Heart left ventricle (tissue), 13 donors: Measurements from ENCODE around the gene ZNF215.

Source experiments
- CTCF ChIP-seq, 12 donors: fragments of 200-600 bp; sonication (generic) in 4 of 12; IDR thresholded peaks; one replicate each; pipeline versions ENCODE4 v1.5.0 to v1.8.0; 2018 to 2022; ENCODE audit warnings: antibody characterized with exemption in 12 of 12, mild to moderate bottlenecking in 5 of 12
- POLR2A ChIP-seq, 2 donors: fragments of 450-650 bp; IDR thresholded peaks; one replicate each; pipeline ENCODE4 v1.6.1; 2017; ENCODE audit warnings: antibody characterized with exemption in 2 of 2, mild to moderate bottlenecking in 2 of 2, moderate library complexity in 2 of 2
- donor health status: ischemic (EF 13 %, LVEDD 7.1; RV severe dilation, severe dysfunction).
- donor health status: DM: no; HTN: yes; CAD: no.
- donor health status: DM: no; HTN: no; CAD: no.
- donor health status: ischemic (EF 25% LVEDD 6.9; RV normal size, moderate dysfunction).
- donor health status: ischemic (EF 25% LVEDD 5.7; RV mildly dilated, moderate dysfunction).
- donor health status: ischemic (EF 35%, LVEDD 5.7; RV mildly dilated, moderate dysfunction).
- donor health status: nonischemic (EF 11% LVEDD 7.7; RV severe dilation, severe dysfunction).
- donor health status: DM: yes; HTN: yes; CAD: no.
- donor health status: PGD.
- donor health status: ischemic (EF 29% LVEDD 5.4; RV normal size, mild dysfunction).
- donor health status: nonischemic (EF 23%, LVEDD 6.1; RV moderate dilation, normal function).

GRCh38 chr11:6911378-6911777 lies 14.8 kb upstream of the ZNF215 start:
- TF ChIP-seq CTCF (IDR thresholded peaks at IDR 0.05) (no peak), POLR2A (IDR thresholded peaks at IDR 0.05) (no peak)
